ENCODE measurements around the gene KCNK18. TPM values are rescaled to one million over a fixed set of nuclear protein-coding genes. Genes with fewer than 3 reads are reported as not detected.

Gene KCNK18
- not detected for total RNA-seq

GRCh38 chr10:117197189-117197588 lies at the start of gene KCNK18:
Gene KCNK18 (plus strand): TSS chr10:117197489. CDS start chr10:117197489, 0 bp downstream.
- ChIA-PET POLR2A (no interaction called here), CTCF (interaction anchor here (0.7 to 1.5 kb wide), 2 partner anchors 22 to 123 kb away, joined by 3 read pairs; no protein-coding TSS in a partner anchor)
- H3K36me3 Mint-ChIP-seq (ENCODE audit: low read depth): no peaks in the 10 kb centered on the region
- no peak for DNase-seq
- no peak within 1 kb of the TSS for H3K4me3 Mint-ChIP-seq
- H3K27me3 Mint-ChIP-seq: peaks cover 3% of the 10 kb centered on the region
- H3K27ac Mint-ChIP-seq: no peak within 1 kb of the TSS
- ATAC-seq: no peak
- no peaks in the 10 kb centered on the region for H3K4me1 Mint-ChIP-seq
- H3K9me3 Mint-ChIP-seq (ENCODE audit: low read depth): no peaks in the 10 kb centered on the region
- intact Hi-C loops (cut with DNase I, micrococcal nuclease): no loop called here

DNA sequence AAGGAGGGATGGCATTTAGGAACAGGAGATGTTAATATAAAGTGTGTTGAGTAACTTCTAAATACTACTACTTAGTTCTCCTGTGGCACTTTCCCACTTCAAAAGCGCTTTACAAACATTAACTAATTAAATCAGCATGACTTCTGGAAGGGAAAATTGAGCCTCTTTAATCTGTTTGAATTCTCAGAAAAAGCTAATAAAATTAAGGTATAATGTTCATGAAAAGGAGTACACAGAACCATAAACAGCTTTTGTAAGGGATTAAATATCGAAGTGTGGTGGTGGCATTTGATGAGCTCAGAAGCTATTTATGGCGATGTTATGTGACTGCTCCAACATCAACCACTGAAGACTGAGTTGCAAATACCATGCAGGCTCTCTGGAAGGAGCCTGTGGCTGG lies 49.0 kb upstream of the KCNK18 start:
- Mint-ChIP-seq H3K27ac (no peak overlapping the region), H3K4me1 (no peaks in the 10 kb centered on the region), H3K27me3 (peaks cover 43% of the 10 kb centered on the region), H3K4me3 (no peak overlapping the region), H3K36me3 (ENCODE audit: low read depth) (no peaks in the 10 kb centered on the region), H3K9me3 (ENCODE audit: low read depth) (peaks cover 4% of the 10 kb centered on the region)
- DNase-seq (no peak), ATAC-seq (no peak)
- POLR2A ChIA-PET: interaction anchor here (0.7 kb wide), 1 partner anchor 14 kb away, joined by 3 read pairs; no protein-coding TSS in a partner anchor
- CTCF ChIA-PET: interaction anchor here (2.1 kb wide), 1 partner anchor 26 kb away, joined by 4 read pairs; no protein-coding TSS in a partner anchor
- intact Hi-C loops (cut with DNase I, micrococcal nuclease): no loop called here

- Mint-ChIP-seq H3K36me3 (ENCODE audit: low read depth) (no peaks in the 10 kb centered on the region), H3K9me3 (ENCODE audit: low read depth) (no peaks in the 10 kb centered on the region), H3K27ac (no peak overlapping the region), H3K27me3 (peaks cover 58% of the 10 kb centered on the region), H3K4me1 (no peaks in the 10 kb centered on the region), H3K4me3 (no peak overlapping the region)
- ATAC-seq: no peak
- intact Hi-C loops (cut with DNase I, micrococcal nuclease): no loop called here
- POLR2A ChIA-PET: no interaction called here
- no peak for DNase-seq
- CTCF ChIA-PET: interaction anchor here (1.7 kb wide), 1 partner anchor 14 kb away, joined by 3 read pairs; no protein-coding TSS in a partner anchor
These were observed 44.6 kb upstream of the KCNK18 start for GRCh38 chr10:117152668-117153067.

- CTCF ChIA-PET: interaction anchor here (1.0 to 2.4 kb wide), 5 partner anchors 9 to 369 kb away, joined by 3 to 17 read pairs (median 6); no protein-coding TSS in a partner anchor
- intact Hi-C loops (cut with DNase I, micrococcal nuclease): no loop called here
- Mint-ChIP-seq H3K36me3 (ENCODE audit: low read depth) (no peaks in the 10 kb centered on the region), H3K27me3 (peaks cover 74% of the 10 kb centered on the region), H3K27ac (no peak overlapping the region), H3K4me3 (no peak overlapping the region), H3K9me3 (ENCODE audit: low read depth) (no peaks in the 10 kb centered on the region), H3K4me1 (peaks cover 7% of the 10 kb centered on the region)
- ATAC-seq (no peak), DNase-seq (no peak)
- POLR2A ChIA-PET: no interaction called here
These were observed 39.0 kb upstream of the KCNK18 start for GRCh38 chr10:117158297-117158696.

DNA sequence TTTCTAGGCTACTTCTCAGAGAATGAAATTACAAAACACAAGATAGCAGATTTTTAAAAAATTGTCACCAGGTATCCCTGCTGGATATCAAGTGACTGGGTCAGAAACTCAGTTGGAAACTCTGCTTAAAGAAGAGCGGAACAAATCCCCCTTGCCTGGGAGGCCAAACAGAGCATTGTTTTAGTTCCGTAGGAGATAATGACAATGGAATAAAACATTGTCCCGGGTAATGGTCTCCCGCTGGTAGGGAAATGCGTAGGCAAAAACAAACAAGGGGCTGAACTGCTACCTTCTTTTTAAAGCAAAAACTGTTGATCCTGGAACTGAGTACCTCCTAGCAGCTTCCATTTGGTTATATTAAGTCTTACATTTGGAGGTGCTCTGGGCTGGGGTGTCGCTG lies 37.9 kb upstream of the KCNK18 start:
- ChIA-PET CTCF (interaction anchor here (1.5 to 2.4 kb wide), 4 partner anchors 8 to 370 kb away, joined by 5 to 17 read pairs (median 6); no protein-coding TSS in a partner anchor), POLR2A (no interaction called here)
- DNase-seq (no peak), ATAC-seq (no peak)
- H3K27me3 Mint-ChIP-seq: peaks cover 71% of the 10 kb centered on the region
- no peaks in the 10 kb centered on the region for H3K36me3 Mint-ChIP-seq (ENCODE audit: low read depth)
- no peaks in the 10 kb centered on the region for H3K9me3 Mint-ChIP-seq (ENCODE audit: low read depth)
- no peak overlapping the region for H3K27ac Mint-ChIP-seq
- H3K4me1 Mint-ChIP-seq: peaks cover 14% of the 10 kb centered on the region
- intact Hi-C loops (cut with DNase I, micrococcal nuclease): no loop called here
- H3K4me3 Mint-ChIP-seq: no peak overlapping the region

- intact Hi-C loops (cut with DNase I, micrococcal nuclease): loop anchor here (10.0 kb wide), 2 partner anchors 384 to 886 kb away; partner anchors contain the start of genes EMX2 (in 1 of the 2) and GFRA1 (in 1 of the 2)
- POLR2A ChIA-PET: no interaction called here
- Mint-ChIP-seq H3K9me3 (ENCODE audit: low read depth) (no peaks in the 10 kb centered on the region), H3K27ac (no peak overlapping the region), H3K27me3 (peaks cover 71% of the 10 kb centered on the region), H3K4me3 (no peak overlapping the region), H3K4me1 (peaks cover 23% of the 10 kb centered on the region), H3K36me3 (ENCODE audit: low read depth) (no peaks in the 10 kb centered on the region)
- CTCF ChIA-PET: no interaction called here
- ATAC-seq (no peak), DNase-seq (no peak)
These were observed 36.7 kb upstream of the KCNK18 start for GRCh38 chr10:117160567-117160966.

- Mint-ChIP-seq H3K9me3 (ENCODE audit: low read depth) (no peaks in the 10 kb centered on the region), H3K27ac (no peak overlapping the region), H3K36me3 (ENCODE audit: low read depth) (no peaks in the 10 kb centered on the region), H3K4me3 (no peak overlapping the region), H3K4me1 (peaks cover 28% of the 10 kb centered on the region), H3K27me3 (peaks cover 68% of the 10 kb centered on the region)
- ChIA-PET POLR2A (interaction anchor here (0.9 kb wide), 1 partner anchor 13 kb away, joined by 3 read pairs; no protein-coding TSS in a partner anchor), CTCF (interaction anchor here (0.6 to 0.9 kb wide), 3 partner anchors 11 to 102 kb away, joined by 3 to 4 read pairs (median 3); no protein-coding TSS in a partner anchor)
- no peak for DNase-seq
- intact Hi-C loops (cut with DNase I, micrococcal nuclease): loop anchor here (10.0 kb wide), 2 partner anchors 383 to 887 kb away; partner anchors contain the start of genes EMX2 (in 1 of the 2) and GFRA1 (in 1 of the 2)
- ATAC-seq: no peak
These were observed 35.8 kb upstream of the KCNK18 start for GRCh38 chr10:117161386-117162033.

- intact Hi-C loops (cut with DNase I, micrococcal nuclease): loop anchor here (10.0 kb wide), 2 partner anchors 382 to 888 kb away; partner anchors contain the start of genes EMX2 (in 1 of the 2) and GFRA1 (in 1 of the 2)
- Mint-ChIP-seq H3K4me1 (peaks cover 34% of the 10 kb centered on the region), H3K36me3 (ENCODE audit: low read depth) (no peaks in the 10 kb centered on the region), H3K27ac (no peak overlapping the region), H3K9me3 (ENCODE audit: low read depth) (no peaks in the 10 kb centered on the region), H3K4me3 (peak overlapping the region; percentile 12), H3K27me3 (peaks cover 70% of the 10 kb centered on the region)
- ChIA-PET POLR2A (interaction anchor here (0.9 kb wide), 1 partner anchor 14 kb away, joined by 3 read pairs; no protein-coding TSS in a partner anchor), CTCF (interaction anchor here (0.6 to 0.9 kb wide), 4 partner anchors 11 to 101 kb away, joined by 3 to 5 read pairs (median 4); no protein-coding TSS in a partner anchor)
- DNase-seq (peak; percentile 7), ATAC-seq (no peak)
These were observed 34.9 kb upstream of the KCNK18 start for GRCh38 chr10:117162093-117163060.

- Mint-ChIP-seq H3K4me3 (no peak overlapping the region), H3K27ac (no peak overlapping the region), H3K4me1 (peaks cover 37% of the 10 kb centered on the region), H3K36me3 (ENCODE audit: low read depth) (no peaks in the 10 kb centered on the region), H3K27me3 (peaks cover 70% of the 10 kb centered on the region), H3K9me3 (ENCODE audit: low read depth) (no peaks in the 10 kb centered on the region)
- no peak for ATAC-seq
- intact Hi-C loops (cut with DNase I, micrococcal nuclease): loop anchor here (10.0 kb wide), 2 partner anchors 381 to 889 kb away; partner anchors contain the start of genes EMX2 (in 1 of the 2) and GFRA1 (in 1 of the 2)
- CTCF ChIA-PET: interaction anchor here (0.6 to 1.4 kb wide), 5 partner anchors 12 to 366 kb away, joined by 3 to 7 read pairs (median 3); no protein-coding TSS in a partner anchor
- POLR2A ChIA-PET: interaction anchor here (0.8 kb wide), 1 partner anchor 414 kb away, joined by 5 read pairs; no protein-coding TSS in a partner anchor
- peak; percentile 31 for DNase-seq
These were observed 34.0 kb upstream of the KCNK18 start for GRCh38 chr10:117163061-117163953.

DNA sequence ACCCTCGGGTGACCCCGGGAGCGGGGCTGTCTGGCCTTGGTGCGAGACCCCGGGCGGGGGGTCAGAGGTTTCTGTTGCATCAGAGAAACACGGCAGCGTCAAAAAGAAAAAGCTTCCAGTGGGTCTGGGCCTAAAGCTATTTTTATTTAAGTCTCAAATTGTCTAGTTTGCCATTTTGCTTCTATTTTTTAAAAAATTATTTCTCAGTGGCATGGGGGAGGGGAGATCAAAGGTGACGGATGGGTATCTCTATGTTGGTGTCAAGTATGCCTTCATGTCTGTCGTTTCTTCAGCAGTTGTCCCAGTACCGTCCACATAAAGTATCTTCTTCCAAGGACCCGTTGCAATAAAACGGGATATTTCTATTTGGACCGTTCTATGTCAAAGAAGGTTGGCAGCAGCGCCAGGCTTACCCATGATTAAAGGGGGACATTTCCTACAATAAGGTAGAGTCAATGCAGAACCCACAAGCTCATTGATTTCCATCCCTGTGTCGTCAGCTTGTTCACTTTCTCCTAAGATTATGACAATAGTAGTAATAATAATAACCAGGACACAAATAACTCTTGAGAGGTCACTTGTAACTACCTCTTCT lies 33.2 kb upstream of the KCNK18 start:
- intact Hi-C loops (cut with DNase I, micrococcal nuclease): loop anchor here (2.0 to 10.0 kb wide), 3 partner anchors 29 to 889 kb away; partner anchors contain the start of genes EMX2 (in 1 of the 2) and GFRA1 (in 1 of the 2)
- ChIA-PET CTCF (interaction anchor here (0.6 to 4.6 kb wide), 6 partner anchors 11 to 376 kb away, joined by 3 to 27 read pairs (median 4); no protein-coding TSS in a partner anchor), POLR2A (interaction anchor here (0.8 kb wide), 1 partner anchor 413 kb away, joined by 5 read pairs; no protein-coding TSS in a partner anchor)
- no peak overlapping the region for H3K27ac Mint-ChIP-seq
- H3K36me3 Mint-ChIP-seq (ENCODE audit: low read depth): no peaks in the 10 kb centered on the region
- no peak overlapping the region for H3K4me3 Mint-ChIP-seq
- peaks cover 41% of the 10 kb centered on the region for H3K4me1 Mint-ChIP-seq
- DNase-seq (no peak), ATAC-seq (no peak)
- no peaks in the 10 kb centered on the region for H3K9me3 Mint-ChIP-seq (ENCODE audit: low read depth)
- H3K27me3 Mint-ChIP-seq: peaks cover 71% of the 10 kb centered on the region
